BJ (cell line): ENCODE measurements around the gene CD101. TPM values are rescaled to one million over a fixed set of nuclear protein-coding genes. Genes with fewer than 3 reads are reported as not detected.

Source experiments
- CTCF ChIA-PET: fragments of 350-600 bp; formaldehyde crosslinking; extraction: SDS; loops from one replicate; lab custom pipeline; 2021; ENCODE audit warnings: antibody characterized with exemption, inconsistent platforms; lab: Yijun Ruan, JAX
- POLR2A ChIA-PET: fragments of 300-600 bp; sonication (Branson Sonifier 250); formaldehyde crosslinking; extraction: SDS; loops from one replicate; lab custom pipeline; 2021; ENCODE audit warnings: antibody characterized with exemption; lab: Charles Lee
- DNase-seq: peaks from one replicate; pipeline ENCODE4 v3.0.0-alpha.2; 2011; ENCODE audit warnings: low read depth
- H3K27me3 ChIP-seq: 2 replicates; pipeline ENCODE4 v1.6.0; 2011; ENCODE audit warnings: low read length; ENCODE audit not compliant: control insufficient read depth, insufficient read depth
- H3K36me3 ChIP-seq: 2 replicates; pipeline ENCODE4 v1.5.1; 2011; ENCODE audit warnings: low read length; ENCODE audit not compliant: control insufficient read depth, insufficient read depth
- H3K4me3 ChIP-seq: 2 replicates; pipeline ENCODE4 v1.5.1; 2011; ENCODE audit warnings: low read depth, mild to moderate bottlenecking, control low read depth, low read length
- polyA plus RNA-seq: library from polyadenylated mRNA; depleted of rRNA; stranded (reverse); fragments of >200 nt; gene quantifications from 2 replicates; pipeline ENCODE4 v1.2.3, GENCODE V29; 2011
- TF ChIP-seq, protein P1 (sequence below): IDR thresholded peaks from 2 replicates; pipeline ENCODE4 v1.5.1; 2011; ENCODE audit warnings: low read depth, mild to moderate bottlenecking, control low read depth, inconsistent platforms, low read length, moderate library complexity; ENCODE audit not compliant: insufficient read depth

CD101 gene
- polyA plus RNA-seq, 1 experiment = 0.12 TPM

DNA sequence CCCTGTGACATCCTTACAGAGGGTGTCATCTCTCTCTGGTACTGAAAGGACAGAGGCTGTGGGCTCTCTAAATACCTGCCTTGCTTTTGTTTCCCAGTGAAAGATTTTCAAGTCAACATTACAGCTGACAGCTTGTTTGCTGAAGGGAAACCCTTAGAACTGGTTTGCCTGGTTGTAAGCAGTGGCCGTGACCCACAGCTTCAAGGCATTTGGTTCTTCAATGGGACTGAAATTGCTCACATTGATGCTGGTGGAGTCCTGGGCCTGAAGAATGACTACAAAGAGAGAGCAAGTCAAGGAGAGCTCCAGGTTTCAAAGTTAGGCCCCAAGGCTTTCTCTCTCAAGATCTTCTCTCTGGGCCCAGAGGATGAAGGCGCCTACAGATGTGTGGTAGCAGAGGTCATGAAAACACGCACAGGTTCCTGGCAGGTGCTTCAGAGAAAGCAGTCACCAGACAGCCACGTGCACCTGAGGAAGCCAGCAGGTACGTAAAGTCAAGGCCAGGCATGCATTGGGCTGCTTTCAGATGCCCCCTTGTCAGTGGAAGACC is 11.8 kb downstream of the CD101 start:
- no peak for DNase-seq
- TF ChIP-seq, protein P1, sequence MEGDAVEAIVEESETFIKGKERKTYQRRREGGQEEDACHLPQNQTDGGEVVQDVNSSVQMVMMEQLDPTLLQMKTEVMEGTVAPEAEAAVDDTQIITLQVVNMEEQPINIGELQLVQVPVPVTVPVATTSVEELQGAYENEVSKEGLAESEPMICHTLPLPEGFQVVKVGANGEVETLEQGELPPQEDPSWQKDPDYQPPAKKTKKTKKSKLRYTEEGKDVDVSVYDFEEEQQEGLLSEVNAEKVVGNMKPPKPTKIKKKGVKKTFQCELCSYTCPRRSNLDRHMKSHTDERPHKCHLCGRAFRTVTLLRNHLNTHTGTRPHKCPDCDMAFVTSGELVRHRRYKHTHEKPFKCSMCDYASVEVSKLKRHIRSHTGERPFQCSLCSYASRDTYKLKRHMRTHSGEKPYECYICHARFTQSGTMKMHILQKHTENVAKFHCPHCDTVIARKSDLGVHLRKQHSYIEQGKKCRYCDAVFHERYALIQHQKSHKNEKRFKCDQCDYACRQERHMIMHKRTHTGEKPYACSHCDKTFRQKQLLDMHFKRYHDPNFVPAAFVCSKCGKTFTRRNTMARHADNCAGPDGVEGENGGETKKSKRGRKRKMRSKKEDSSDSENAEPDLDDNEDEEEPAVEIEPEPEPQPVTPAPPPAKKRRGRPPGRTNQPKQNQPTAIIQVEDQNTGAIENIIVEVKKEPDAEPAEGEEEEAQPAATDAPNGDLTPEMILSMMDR = no peak
- H3K36me3 ChIP-seq = no peaks in the 10 kb centered on the region
- H3K4me3 ChIP-seq = no peak overlapping the region
- CTCF ChIA-PET = no interaction called here
- H3K27me3 ChIP-seq = no peaks in the 10 kb centered on the region; the same call in 1 of the 2 replicates
- POLR2A ChIA-PET = no interaction called here

DNA sequence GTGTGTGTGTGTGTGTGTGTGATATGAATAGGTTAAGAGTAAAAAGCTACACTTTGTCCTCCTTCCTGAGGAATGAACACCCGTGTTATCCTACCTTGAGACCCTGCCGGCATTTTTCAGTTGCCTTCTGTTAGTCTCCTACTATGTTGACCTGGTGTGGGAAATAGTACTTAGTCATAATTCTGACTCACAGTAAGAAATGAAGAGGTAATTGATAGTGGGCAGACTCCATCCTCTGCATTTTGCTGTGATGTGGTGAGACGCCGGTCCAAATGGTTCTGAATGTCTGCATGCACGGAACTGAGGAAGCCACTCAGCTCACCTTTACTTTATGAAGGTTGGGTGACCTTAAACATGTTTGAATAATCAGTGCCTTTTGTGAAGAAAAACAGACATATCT is 12.6 kb downstream of the CD101 start:
- ChIA-PET CTCF (no interaction called here), POLR2A (no interaction called here)
- TF ChIP-seq, protein P1 = no peak
- no peaks in the 10 kb centered on the region; the same call in 1 of the 2 replicates for H3K27me3 ChIP-seq
- no peaks in the 10 kb centered on the region for H3K36me3 ChIP-seq
- no peak overlapping the region for H3K4me3 ChIP-seq
- no peak for DNase-seq

DNA sequence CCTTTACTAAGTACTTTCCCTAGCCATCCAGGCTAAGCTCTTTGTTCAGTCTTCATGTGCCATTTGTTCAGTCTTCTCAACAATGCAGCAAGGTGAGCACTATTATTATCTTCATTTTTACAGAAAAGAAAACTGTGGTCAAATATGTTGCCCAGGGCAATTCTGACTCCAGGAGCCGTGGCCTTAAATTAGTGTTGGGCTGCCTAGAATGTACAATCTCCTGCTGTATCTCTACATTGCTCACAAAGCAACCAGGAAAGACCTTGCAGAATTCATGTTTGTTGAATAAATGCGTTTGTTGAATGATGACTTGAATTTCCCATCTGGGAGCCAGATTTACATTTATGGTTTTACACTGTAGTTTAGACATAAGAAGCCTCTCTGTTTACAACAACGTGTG is 14.2 kb downstream of the CD101 start:
- DNase-seq = no peak
- POLR2A ChIA-PET = no interaction called here
- Histone ChIP-seq H3K36me3 (no peaks in the 10 kb centered on the region), H3K27me3 (no peaks in the 10 kb centered on the region; the same call in 1 of the 2 replicates), H3K4me3 (no peak overlapping the region)
- CTCF ChIA-PET = no interaction called here
- TF ChIP-seq, protein P1 = no peak

DNA sequence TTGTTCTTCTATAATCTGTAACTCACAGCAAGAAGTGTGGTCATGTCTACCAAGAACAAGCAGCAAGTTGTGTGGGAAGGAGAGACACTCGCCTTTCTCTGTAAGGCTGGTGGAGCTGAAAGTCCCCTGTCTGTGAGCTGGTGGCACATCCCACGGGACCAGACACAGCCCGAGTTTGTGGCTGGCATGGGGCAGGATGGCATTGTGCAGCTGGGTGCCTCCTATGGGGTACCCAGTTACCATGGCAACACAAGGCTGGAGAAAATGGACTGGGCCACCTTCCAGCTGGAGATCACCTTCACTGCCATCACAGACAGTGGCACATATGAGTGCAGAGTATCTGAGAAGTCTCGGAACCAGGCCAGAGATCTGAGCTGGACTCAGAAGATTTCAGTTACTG is 15.5 kb downstream of the CD101 start:
- Histone ChIP-seq H3K4me3 (no peak overlapping the region), H3K27me3 (no peaks in the 10 kb centered on the region), H3K36me3 (no peaks in the 10 kb centered on the region)
- ChIA-PET POLR2A (no interaction called here), CTCF (no interaction called here)
- no peak for DNase-seq
- TF ChIP-seq, protein P1 = no peak

DNA sequence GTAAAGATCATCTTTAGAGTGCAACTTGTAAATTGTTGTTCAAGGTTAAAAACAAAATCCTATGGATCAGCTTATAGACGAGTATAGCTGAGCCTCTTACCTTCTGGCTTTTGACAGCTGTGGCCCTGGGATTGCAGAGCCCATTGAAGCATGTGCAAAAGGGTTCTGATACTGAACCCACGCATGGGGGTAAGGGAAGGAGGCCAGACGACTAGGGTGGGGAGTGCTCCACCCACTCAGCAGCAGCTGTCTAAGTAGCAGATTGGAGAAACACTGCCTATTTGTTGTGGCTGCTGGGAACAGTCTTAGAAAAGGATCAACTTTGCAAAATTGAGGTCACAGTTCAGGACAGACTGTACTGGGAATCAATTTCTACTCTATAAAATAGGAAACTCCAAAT is 16.1 kb downstream of the CD101 start:
- no peak for DNase-seq
- ChIA-PET POLR2A (no interaction called here), CTCF (no interaction called here)
- TF ChIP-seq, protein P1 = no peak
- H3K36me3 ChIP-seq = no peaks in the 10 kb centered on the region
- no peak overlapping the region for H3K4me3 ChIP-seq
- H3K27me3 ChIP-seq = no peaks in the 10 kb centered on the region
